GM18517 (cell line): Measurements from ENCODE around the gene MPO.

ENCODE experiments used
- ATAC-seq: cut with Tn5 transposase; IDR thresholded peaks from one replicate; pipeline ENCODE4 v1.9.1; 2021; ENCODE audit warnings: mild to moderate bottlenecking, moderate library complexity; ENCODE audit not compliant: unreplicated experiment

Gene MPO

DNA sequence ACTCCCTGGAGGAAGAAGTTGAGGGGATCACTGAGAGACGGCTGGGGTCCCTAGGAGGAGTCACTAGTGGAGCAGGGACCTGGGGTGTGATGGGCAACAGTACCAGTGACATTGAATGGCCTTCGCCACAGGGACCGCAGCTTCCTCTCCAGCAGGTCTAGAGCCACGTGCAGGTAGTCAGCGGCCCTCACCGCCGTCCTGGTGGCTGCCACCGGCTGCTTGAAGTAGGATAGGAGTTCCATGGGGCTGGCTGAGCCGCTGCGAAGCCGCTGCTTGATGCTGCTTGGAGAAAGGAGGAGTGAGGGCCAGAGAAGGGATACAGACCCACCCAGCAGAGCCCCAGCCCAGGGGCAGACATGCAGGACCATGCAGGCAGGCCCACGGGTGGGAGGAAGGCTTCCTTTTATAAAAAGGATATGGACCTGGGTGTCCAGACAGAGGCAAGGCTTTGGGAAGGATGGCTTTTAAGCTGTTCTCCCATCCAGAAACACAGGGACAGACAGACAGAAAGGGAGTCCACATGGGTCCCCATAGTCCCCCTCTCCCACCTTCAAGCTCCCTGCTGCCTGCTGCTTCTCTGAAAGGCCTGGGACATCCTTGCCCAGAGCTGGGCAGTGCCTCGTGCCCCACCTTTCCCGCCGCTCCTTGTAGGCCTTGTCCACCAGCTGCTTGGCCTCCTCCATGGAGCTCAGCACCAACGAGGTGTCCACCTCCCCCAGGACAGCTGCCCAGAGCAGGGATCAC is 827 bp downstream of the MPO start:
- no peak for ATAC-seq

GRCh38 chr17:58279016-58279711 is 1.6 kb downstream of the MPO start:
- ATAC-seq = no peak

- ATAC-seq = no peak
Observed at GRCh38 chr17:58278661-58279015, 2.1 kb downstream of the MPO start.

- no peak for ATAC-seq
Observed at GRCh38 chr17:58277802-58278595, 2.7 kb downstream of the MPO start.

GRCh38 chr17:58277107-58277801 is 3.5 kb downstream of the MPO start:
- ATAC-seq = no peak

DNA sequence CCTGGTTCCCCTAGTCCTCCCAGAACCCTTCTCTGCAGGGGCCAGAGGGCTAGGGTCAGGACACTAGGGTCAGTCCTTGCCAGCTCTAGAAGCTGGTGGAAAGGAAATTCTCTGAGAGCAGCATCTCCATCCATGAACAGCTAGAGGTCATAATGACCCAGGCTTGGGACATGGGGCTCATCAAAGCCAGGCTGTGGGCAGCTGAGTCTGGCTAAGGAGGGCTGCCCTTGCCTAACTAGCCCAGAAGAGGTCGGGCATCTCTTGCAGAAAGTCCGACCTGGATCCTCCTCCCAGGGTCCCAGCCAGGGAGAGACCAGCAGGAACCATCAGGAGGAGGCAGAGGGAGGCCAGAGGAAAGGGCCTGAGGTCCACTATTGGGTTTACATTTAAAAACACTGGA is 4.3 kb downstream of the MPO start:
- no peak for ATAC-seq

GRCh38 chr17:58275417-58275816 is 5.3 kb downstream of the MPO start:
- ATAC-seq = no peak

GRCh38 chr17:58273453-58274104 is 7.2 kb downstream of the MPO start:
- no peak for ATAC-seq

DNA sequence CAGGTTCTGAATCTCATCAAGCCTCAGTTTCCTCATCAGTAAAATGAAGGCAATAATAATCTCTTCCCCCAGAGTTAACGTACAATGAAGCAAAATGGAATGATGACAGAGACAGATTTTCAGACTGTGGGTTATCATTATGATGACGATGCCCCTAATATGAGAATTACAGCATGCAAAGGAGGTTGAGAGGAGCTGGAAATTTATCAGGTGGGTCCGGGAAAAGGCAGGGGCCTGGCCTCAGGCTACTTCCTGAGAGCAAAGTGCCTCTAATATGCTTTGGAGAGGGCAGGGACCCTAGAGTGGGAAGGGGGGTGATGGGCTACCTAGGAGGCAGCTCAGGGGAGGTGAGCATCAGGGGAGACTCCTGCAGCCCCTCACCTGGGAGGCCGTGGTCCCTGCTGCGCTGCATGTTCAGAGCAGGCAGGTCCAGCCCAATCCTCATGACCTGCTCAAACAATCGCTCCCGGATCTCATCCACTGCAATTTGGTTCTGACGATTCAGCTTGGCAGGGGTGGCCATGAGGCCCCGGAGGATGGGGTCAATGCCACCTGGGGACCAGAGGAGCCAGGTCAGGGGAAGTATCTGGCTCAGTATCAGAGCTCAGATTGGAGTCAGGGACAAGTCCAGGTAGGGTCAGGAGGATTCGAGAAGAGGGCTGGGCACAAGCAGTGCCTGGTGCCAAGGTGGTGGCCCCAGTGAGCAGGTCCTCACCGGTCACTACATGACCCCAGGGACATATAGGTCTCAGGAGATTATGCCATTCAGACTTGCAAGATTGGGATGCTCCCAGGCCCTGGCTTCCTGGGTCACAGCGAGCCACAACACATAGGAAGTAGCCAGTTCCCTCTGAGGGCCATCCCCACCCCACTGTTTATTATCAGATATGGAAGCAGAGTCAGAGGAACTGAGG is 8.1 kb downstream of the MPO start:
- no peak for ATAC-seq

DNA sequence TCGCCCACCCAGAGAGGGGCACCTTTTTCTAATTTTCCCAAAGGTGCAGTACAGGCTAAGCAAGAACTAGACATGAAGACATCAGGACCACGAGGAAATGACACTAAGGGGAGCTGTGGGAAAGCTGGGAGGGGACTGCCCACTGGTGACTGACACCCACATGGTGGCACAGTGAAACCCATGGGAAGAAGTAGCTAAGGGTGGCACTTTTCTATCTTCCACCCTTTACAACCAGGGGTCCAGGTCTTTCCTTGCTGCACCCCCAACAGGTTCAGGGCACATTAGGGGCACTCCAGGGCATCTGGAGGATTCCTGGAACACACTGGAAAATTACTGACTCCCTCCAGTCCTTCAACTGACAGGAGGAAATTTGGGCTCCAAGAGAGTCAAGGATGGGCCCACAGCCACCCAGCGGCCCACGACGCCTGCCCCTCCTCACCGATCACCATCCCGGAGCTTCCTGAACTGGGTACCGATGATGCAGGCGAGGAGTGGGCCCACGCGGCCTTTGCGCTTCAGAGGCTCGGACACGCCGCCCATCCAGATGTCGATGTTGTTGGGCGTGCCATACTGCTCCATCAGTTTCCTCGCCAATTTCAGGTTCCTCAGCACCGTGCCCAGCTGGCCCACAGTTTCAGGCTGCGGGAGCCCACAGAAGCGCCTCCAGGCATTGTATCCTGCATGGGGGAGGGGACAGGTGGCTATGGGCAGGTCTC is 9.4 kb downstream of the MPO start:
- ATAC-seq = no peak

- ATAC-seq = no peak
Observed at GRCh38 chr17:58270476-58271215, 10.1 kb downstream of the MPO start.

DNA sequence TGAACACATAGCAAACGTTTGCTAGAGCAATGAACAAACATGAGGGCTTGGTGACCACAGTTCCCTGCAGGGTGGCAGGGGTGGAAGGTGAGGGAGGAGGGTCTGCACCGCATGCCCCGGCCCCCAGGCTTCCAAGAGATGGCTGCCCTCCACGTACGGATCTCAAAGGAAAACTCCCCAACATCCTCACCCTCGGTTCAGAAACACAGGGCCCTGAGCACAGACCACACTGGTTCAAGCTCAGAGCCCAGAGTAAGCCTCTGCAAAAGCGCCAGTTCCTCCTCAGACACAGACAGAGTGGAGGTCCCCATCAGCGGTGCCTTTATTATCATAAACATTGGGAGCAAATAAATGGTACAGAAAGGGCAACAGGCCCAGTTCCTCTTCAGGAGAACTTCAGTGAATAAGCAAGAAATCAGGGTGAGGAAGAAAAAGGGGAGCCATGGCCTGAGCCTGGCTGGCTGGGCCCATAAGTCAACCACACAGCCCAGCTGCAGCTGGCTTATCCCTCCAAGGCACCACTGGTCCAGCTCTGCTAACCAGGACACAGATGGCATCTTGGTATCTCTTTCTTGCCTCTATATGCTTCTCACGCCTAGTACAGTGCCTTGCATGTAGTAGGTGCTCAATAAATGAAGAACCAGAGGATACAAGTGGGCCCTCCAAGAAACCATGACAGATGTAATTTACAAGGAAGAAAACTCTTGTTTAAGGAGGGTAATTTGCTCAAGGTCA is 11.0 kb downstream of the MPO start:
- no peak for ATAC-seq

DNA sequence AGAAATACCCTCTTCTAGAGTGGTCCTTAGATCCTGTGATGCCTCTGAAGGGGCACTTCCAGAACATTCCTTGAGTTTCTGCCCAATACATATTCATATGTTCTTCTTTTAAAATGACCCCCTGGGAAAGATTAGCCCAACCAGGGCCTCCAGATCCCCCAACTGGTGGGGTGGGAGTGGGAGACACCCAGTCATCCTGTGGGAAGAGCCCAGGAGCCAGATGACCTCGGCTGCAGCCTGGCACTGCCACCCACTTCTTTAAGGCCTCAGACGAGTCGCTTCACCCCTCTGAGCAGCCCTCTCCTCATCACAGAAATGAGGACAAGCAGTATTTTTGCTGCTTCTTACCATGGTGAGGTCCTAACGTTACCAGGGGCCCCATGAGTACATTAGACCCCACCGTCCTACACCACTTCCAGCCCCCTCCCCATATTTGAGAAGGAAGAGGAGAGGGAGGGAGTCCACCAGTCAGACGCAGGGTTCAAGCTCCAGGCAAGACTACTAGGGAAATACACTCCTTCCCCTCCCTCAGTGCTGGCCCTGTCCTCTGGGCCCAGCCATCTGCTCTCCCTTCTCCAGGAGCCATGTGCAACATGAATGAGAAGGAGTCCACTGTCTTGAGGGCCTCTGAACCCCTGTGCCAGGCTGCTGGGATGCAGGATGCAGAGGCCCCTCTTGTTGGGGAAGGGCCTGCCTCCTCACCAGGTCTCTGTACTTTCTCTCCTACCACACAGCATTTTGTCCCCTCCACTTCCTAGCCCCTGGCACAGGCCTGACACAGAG is 11.8 kb downstream of the MPO start:
- ATAC-seq = no peak

- ATAC-seq = no peak
Observed at GRCh38 chr17:58268326-58268725, 12.4 kb downstream of the MPO start.

DNA sequence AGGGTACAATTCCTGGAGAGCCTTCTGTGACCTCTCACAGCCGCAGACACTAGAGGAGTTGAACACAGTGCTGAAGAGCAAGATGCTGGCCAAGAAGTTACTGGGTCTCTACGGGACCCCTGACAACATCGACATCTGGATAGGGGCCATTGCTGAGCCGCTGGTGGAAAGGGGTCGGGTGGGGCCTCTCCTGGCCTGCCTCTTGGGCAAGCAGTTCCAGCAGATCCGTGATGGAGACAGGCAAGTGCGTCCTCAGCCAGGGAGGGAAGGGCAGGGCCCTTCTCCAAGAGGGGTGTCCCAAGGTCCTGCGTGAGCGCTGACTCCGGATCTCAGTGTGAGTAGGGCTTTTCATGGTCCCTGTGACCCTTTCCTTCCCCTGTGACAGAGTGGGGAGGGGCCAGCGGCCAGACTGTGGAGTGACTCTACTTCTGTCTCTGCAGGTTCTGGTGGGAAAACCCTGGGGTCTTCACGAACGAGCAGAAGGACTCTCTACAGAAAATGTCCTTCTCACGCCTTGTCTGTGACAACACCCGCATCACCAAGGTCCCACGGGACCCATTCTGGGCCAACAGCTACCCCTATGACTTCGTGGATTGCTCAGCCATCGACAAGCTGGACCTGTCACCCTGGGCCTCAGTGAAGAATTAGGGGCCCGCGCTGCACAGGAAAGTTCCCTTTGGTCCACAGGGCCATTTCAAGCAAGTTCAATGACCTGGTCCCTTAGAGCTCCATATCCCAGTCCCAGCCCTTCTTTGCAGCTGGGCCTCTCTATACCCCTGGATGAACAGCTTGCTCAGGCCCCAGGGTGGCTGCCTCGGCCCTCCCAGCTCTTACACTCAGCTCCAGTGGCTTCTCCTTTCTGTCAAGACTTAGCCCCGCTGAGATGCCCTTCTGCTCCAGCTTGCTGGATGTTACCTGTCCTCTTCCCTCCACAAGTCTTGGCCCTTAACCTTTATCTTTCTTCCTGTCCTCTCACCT is 13.1 kb downstream of the MPO start:
- ATAC-seq = no peak
